GM12878 (cell line): ENCODE measurements around the gene REEP3. TPM values are rescaled to one million over a fixed set of nuclear protein-coding genes. Genes with fewer than 3 reads are reported as not detected.

Experiments used
- ATAC-seq: fragments of 200-7000 bp; cut with Tn5 transposase; 3 replicates; pipeline ENCODE4 v1.9.1; 2020; ENCODE audit warnings: mild to moderate bottlenecking, moderate library complexity
- BruUV-seq: library from RNA; stranded (reverse); fragments of 400-500 nt; replicated peaks from 2 replicates; lab custom pipeline; 2021; lab: Mats Ljungman, UMichigan
- CTCF ChIA-PET: fragments of 300-600 bp; sonication (Branson Sonifier 250); formaldehyde crosslinking; extraction: SDS; loops from one replicate; lab custom pipeline; 2021; ENCODE audit warnings: inconsistent platforms; lab: Yijun Ruan, JAX
- POLR2A ChIA-PET: fragments of 350-600 bp; formaldehyde crosslinking; extraction: SDS; loops from one replicate; lab custom pipeline; 2021; ENCODE audit warnings: inconsistent platforms; lab: Charles Lee
- RAD21 ChIA-PET: fragments of 300-600 bp; sonication (Branson Sonifier 250); formaldehyde crosslinking; loops from one replicate; lab custom pipeline; 2023; ENCODE audit warnings: antibody characterized with exemption; ENCODE audit not compliant: unreplicated experiment; lab: Charles Lee
- SMC1A ChIA-PET: fragments of 300-600 bp; sonication (Branson Sonifier 250); formaldehyde crosslinking; loops from one replicate; lab custom pipeline; 2023; ENCODE audit not compliant: unreplicated experiment, uncharacterized antibody; lab: Charles Lee
- DNase-seq: peaks from one replicate; pipeline ENCODE4 v3.0.0-alpha.2; 2011; ENCODE audit warnings: low read depth, low spot score
- FAIRE-seq: peaks from 3 replicates; lab custom pipeline; 2011; peaks lifted over from hg19 to GRCh38; lab: Jason Lieb, UNC
- H2AFZ ChIP-seq: 2 replicates; pipeline ENCODE4 v1.6.0; 2011; ENCODE audit warnings: low read depth, low read length, control low read depth; ENCODE audit not compliant: control insufficient read depth
- H3K27ac ChIP-seq: 2 replicates; pipeline ENCODE4 v1.5.1; 2011; ENCODE audit warnings: control low read depth; ENCODE audit not compliant: control insufficient read depth, insufficient read depth
- H3K27me3 ChIP-seq, 2 experiments: replicated peaks in 1 of 2; 2 replicates each; pipeline versions ENCODE4 v1.6.0 to v1.6.1; 2011; ENCODE audit warnings: low read length in 1 of 2; ENCODE audit not compliant: control insufficient read depth in 2 of 2, insufficient read depth in 2 of 2
- H3K36me3 ChIP-seq, 2 experiments: 2 replicates each; pipeline ENCODE4 v1.5.1; 2011; ENCODE audit warnings: low read length in 1 of 2; ENCODE audit not compliant: control insufficient read depth in 2 of 2, insufficient read depth in 2 of 2
- H3K4me1 ChIP-seq: 2 replicates; pipeline ENCODE4 v1.6.1; 2011; ENCODE audit warnings: mild to moderate bottlenecking, low read length, moderate library complexity, mixed read lengths; ENCODE audit not compliant: control insufficient read depth, insufficient read depth
- H3K4me2 ChIP-seq: 2 replicates; pipeline ENCODE4 v1.6.0; 2011; ENCODE audit warnings: control low read depth; ENCODE audit not compliant: control insufficient read depth, insufficient read depth
- H3K4me3 ChIP-seq: fragments of 200-600 bp; sonication (generic); 2 replicates; pipeline ENCODE4 v1.5.1; 2016
- H3K79me2 ChIP-seq: 2 replicates; pipeline ENCODE4 v1.6.0; 2011; ENCODE audit warnings: low read length; ENCODE audit not compliant: control insufficient read depth, insufficient read depth
- H3K9ac ChIP-seq: 2 replicates; pipeline ENCODE4 v1.8.0; 2011; ENCODE audit warnings: low read length, control low read depth, mixed read lengths; ENCODE audit not compliant: control insufficient read depth, insufficient read depth
- H3K9me3 ChIP-seq: replicated peaks from 3 replicates; pipeline ENCODE4 v1.5.1; 2011; ENCODE audit warnings: mild to moderate bottlenecking, low read length; ENCODE audit not compliant: control insufficient read depth, insufficient read depth
- H4K20me1 ChIP-seq: 2 replicates; pipeline ENCODE4 v1.6.0; 2011; ENCODE audit not compliant: control insufficient read depth, insufficient read depth
- BCLAF1 ChIP-seq: fragments of 450-650 bp; IDR thresholded peaks from 2 replicates; pipeline ENCODE4 v1.6.1; 2017; ENCODE audit warnings: antibody characterized with exemption, mild to moderate bottlenecking, moderate library complexity
- EGR1 ChIP-seq, 2 experiments: IDR thresholded peaks; 1 replicate in 1 of 2; 2 replicates in 1 of 2; pipeline ENCODE4 v1.6.1; 2011 to 2012; ENCODE audit warnings: low read depth in 2 of 2, low read length in 2 of 2, borderline replicate concordance in 1 of 2, mild to moderate bottlenecking in 1 of 2, moderate library complexity in 1 of 2
- GABPA ChIP-seq: IDR thresholded peaks from 2 replicates; pipeline ENCODE4 v1.6.1; 2014; ENCODE audit warnings: antibody characterized with exemption, low read depth, mild to moderate bottlenecking, inconsistent platforms
- IRF5 ChIP-seq: fragments of 450-650 bp; IDR thresholded peaks from 2 replicates; pipeline ENCODE4 v1.6.1; 2017; ENCODE audit warnings: borderline replicate concordance
- LARP7 ChIP-seq: fragments of 450-650 bp; IDR thresholded peaks from 2 replicates; pipeline ENCODE4 v1.6.1; 2017; ENCODE audit warnings: mild to moderate bottlenecking
- MEF2B ChIP-seq: fragments of 450-650 bp; IDR thresholded peaks from 2 replicates; pipeline ENCODE4 v1.6.1; 2018; ENCODE audit warnings: mild to moderate bottlenecking, moderate library complexity; ENCODE audit not compliant: partially characterized antibody, poor library complexity, severe bottlenecking
- MTA3 ChIP-seq: IDR thresholded peaks from 2 replicates; pipeline ENCODE4 v1.6.1; 2012; ENCODE audit warnings: low read length, inconsistent platforms, borderline replicate concordance
- RBBP5 ChIP-seq: fragments of 200-600 bp; sonication (generic); conservative IDR thresholded peaks from 2 replicates; pipeline ENCODE4 v1.6.1; 2016
- RUNX3 ChIP-seq: IDR thresholded peaks from 2 replicates; pipeline ENCODE4 v1.6.1; 2012; ENCODE audit warnings: low read length, inconsistent platforms
- TCF3 ChIP-seq: IDR thresholded peaks from 2 replicates; pipeline ENCODE4 v1.6.1; 2012; ENCODE audit warnings: low read depth, mild to moderate bottlenecking, low read length, borderline replicate concordance; ENCODE audit not compliant: insufficient read depth
- WRNIP1 ChIP-seq: IDR thresholded peaks from 2 replicates; pipeline ENCODE4 v1.6.1; 2011; ENCODE audit warnings: low read depth, low read length, improper control_type of control experiment, borderline replicate concordance
- ZNF384 ChIP-seq: IDR thresholded peaks from 2 replicates; pipeline ENCODE4 v1.6.1; 2012; ENCODE audit warnings: low read depth, mild to moderate bottlenecking, low read length, improper control_type of control experiment, borderline replicate concordance
- WGBS: methylation state at CpG from one replicate; pipeline ENCODE4 v1.1.6; 2016; ENCODE audit warnings: low lambda C conversion rate; ENCODE audit not compliant: insufficient replicate concordance, insufficient coverage; ENCODE audit errors: missing lambda C conversion rate; 5-methylcytosine and 5-hydroxymethylcytosine counted together
- in situ Hi-C: fragments of 300-500 bp; cut with MboI; formaldehyde crosslinking; loops from 9 replicates; pipeline ENCODE4 v1.14.3; 2018; ENCODE audit warnings: mixed read lengths
- intact Hi-C: fragments of 100-400 bp; cut with micrococcal nuclease; formaldehyde crosslinking; loops from one replicate; pipeline ENCODE4 v1.14.2; 2022; ENCODE audit not compliant: unreplicated experiment
- polyA plus RNA-seq, 11 experiments: library from polyadenylated mRNA; depleted of rRNA in 4 of 11; unstranded in 6 of 11; stranded (reverse) in 5 of 11; fragments of >200 nt; fragmentation: Nextera tagmentation in 4 of 11; fragmentation: Illumina TruSeq in 1 of 11; extraction: Ambion mirVana in 4 of 11; extraction: Trizol in 1 of 11; gene quantifications; 1 replicate in 1 of 11; 2 replicates in 10 of 11; pipeline versions ENCODE4 v1.2.1 to v1.2.3, GENCODE V29; 2011 to 2016; ENCODE audit warnings: inconsistent platforms in 2 of 11, missing spikeins in 2 of 11, low read depth in 1 of 11
- total RNA-seq, 4 experiments: library from RNA; depleted of rRNA in 3 of 4; stranded (reverse); fragments of >200 nt in 3 of 4; fragmentation: Illumina TruSeq in 1 of 4; extraction: Trizol in 1 of 4; gene quantifications; 2 replicates each; pipeline versions ENCODE4 v1.2.1 to v1.2.3, GENCODE V29; 2013 to 2021

Gene REEP3
- total and polyA plus RNA-seq, 10 of the 15 experiments (the other 5 are each of a cell fraction or from before 2014, with no cell fraction given), result 4.9 to 25.9 (median 16.2) TPM

GRCh38 chr10:63539377-63539776 lies 18.2 kb downstream of the REEP3 start:
- H3K27me3 ChIP-seq, result no peaks in the 10 kb centered on the region
- TF ChIP-seq RBBP5 (no peak), MEF2B (no peak), BCLAF1 (no peak), IRF5 (no peak), LARP7 (no peak), WRNIP1 (no peak), EGR1 (IDR thresholded peaks at IDR 0.05; ENCODE audit: borderline replicate concordance in 1 of 2, low read depth in 2 of 2, low read length in 2 of 2) (no peak), MTA3 (no peak), TCF3 (no peak), GABPA (no peak), RUNX3 (no peak), ZNF384 (no peak)
- ChIA-PET CTCF (interaction anchor here (1.1 to 1.5 kb wide), 4 partner anchors 14 to 373 kb away, joined by 3 to 6 read pairs (median 4); no protein-coding TSS in a partner anchor), SMC1A (interaction anchor here (0.5 to 3.7 kb wide), 7 partner anchors 9 to 248 kb away, joined by 3 to 16 read pairs (median 4); no protein-coding TSS in a partner anchor), POLR2A (interaction anchor here (0.7 to 1.3 kb wide), 2 partner anchors 11 to 12 kb away, joined by 3 read pairs; no protein-coding TSS in a partner anchor), RAD21 (interaction anchor here (0.7 to 2.1 kb wide), 3 partner anchors 11 to 181 kb away, joined by 3 to 6 read pairs (median 4); no protein-coding TSS in a partner anchor)
- no peak overlapping the region for H3K4me2 ChIP-seq
- no peak for ATAC-seq
- peaks cover 2% of the 10 kb centered on the region; the same call in 1 of the 2 replicates for H3K79me2 ChIP-seq
- DNase-seq, result no peak
- H3K4me1 ChIP-seq, result no peaks in the 10 kb centered on the region
- no peaks in the 10 kb centered on the region for H3K9me3 ChIP-seq
- H3K9ac ChIP-seq, result no peak overlapping the region
- in situ Hi-C loops (no loop called here), intact Hi-C loops (loop anchor here (10.0 kb wide), 1 partner anchor 185 kb away; no protein-coding TSS in a partner anchor)
- H3K4me3 ChIP-seq, result no peak overlapping the region
- no peaks in the 10 kb centered on the region for H4K20me1 ChIP-seq
- 95% methylated on average over 2 of the region's 2 CpGs for WGBS
- no peak overlapping the region for H3K27ac ChIP-seq
- H3K36me3 ChIP-seq, result no peaks in the 10 kb centered on the region
- no peak overlapping the region for H2AFZ ChIP-seq
- no peak for FAIRE-seq
- no TSS peak for BruUV-seq
